ENCODE measurements around the gene CSN2.
"Not testable (repeated sequence)": the region's sequence is repeated elsewhere in the genome, so short reads cannot be mapped to it uniquely, and the experiment has no call there.

Gene CSN2, protein sequence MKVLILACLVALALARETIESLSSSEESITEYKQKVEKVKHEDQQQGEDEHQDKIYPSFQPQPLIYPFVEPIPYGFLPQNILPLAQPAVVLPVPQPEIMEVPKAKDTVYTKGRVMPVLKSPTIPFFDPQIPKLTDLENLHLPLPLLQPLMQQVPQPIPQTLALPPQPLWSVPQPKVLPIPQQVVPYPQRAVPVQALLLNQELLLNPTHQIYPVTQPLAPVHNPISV

DNA sequence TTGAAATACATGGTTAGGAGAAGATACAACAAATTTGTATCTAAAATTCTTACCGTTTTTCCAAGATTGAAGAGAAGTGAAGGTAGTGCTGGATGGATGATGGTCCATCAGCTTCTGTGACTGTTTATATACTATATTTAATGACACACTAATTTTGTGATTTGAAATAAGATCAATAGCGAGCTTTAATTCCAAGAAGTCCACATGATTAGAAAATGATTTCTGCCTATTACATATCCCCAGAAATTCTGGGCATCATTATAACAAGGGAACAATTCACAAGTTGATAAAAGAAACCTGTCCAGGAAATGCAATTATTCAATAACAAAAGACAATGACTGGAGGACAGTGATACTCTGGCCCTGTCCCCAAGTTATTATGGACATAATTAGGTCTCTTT, at the start of gene CSN2:
TSS of gene CSN2 (minus strand) at position 101 of the 400 bp plus-strand sequence. CDS start 4,733 bp downstream, outside the sequence.
- DNase-seq: no peak

DNA sequence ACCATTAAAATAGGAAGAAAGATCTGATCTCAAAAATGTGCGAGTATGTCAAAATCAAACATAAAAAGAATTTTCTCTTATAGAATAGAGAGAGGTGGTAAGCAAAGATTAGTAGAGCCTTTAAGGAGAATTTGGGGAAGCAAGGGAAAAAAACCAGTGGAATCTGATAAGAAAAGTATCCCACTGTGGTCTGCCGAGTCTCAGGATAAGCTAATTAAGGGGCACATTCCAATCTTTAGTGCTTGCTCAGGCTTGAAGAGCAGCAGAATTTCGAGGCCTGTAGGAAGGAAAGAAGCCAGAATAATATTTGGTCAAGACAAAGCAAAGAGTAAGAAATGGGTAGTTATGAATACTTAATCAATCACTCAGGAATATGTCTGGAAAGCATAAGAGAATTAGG, 43.2 kb upstream of the CSN2 start:
- DNase-seq: no peak

DNA sequence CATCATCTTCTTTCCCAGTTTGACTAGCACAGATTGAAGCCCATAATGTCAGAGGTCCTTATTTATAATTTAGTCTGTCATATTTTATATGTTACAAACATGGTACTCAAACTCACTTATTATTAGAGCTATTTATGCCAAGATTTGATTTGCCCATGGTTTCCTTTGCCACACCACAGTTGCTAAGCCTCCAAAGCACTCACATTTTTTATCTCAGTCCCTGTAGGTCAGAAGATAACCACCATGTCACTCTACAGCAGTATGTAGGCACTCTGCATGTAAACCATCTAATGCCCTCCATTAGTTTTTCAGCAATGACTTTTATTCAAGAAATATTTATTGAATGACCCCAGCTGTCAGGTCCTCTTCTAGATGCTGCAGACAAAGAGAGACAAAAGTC, 37.0 kb upstream of the CSN2 start:
- DNase-seq: no peak

DNA sequence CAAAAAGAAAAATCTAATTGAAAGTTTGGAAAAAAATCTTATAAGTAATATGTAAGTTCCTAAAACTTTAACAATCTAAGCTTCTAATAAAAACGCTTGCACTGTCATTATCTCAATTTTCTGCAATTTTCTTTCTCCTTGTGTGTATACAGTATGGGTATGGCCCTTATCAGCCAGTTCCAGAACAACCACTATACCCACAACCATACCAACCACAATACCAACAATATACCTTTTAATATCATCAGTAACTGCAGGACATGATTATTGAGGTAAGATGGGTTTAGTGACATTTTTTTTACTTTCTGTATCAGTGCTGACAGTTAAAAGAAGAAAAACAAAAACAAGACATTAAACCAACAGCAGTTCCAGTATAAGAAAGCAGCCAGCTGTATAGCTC, 35.2 kb upstream of the CSN2 start:
- DNase-seq: no peak

DNA sequence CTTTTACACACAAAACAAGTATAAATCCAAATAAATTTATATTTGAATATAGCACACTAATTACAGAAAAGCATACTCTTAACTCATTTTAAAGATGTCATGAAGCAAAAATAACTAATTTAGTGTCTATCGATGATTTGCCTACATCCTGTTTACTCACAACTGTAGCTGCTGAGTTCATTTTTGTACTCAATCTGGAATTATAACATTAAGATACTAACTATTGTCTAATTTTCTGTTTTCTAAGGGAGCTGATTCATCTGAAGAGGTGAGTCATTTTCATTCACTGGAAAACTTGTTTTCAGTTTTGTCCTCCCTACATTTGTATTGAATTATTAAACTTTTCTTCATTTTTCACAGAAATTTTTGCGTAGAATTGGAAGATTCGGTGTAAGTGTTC, 33.9 kb upstream of the CSN2 start:
- no peak for DNase-seq

DNA sequence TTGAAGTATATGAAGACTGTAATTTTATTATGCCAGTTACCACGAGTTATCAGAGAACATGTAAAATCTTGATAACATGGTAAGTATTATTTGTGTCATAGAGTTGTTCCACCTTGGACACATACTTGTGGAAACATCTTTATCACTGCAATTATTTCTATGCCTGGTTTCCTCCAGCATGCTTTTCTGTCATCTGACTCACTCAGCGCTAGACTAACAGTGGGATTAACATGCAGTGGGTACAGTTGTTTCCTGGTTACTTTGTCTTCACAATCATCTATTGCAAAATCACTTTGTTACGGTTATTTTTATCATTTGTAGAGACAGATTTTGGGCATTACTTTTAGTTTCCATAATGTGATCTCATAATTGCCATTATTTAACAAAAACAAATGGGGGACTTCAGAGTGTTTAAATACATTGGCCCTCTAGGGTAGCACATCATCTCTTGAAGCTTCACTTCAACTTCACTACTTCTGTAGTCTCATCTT, 30.0 kb upstream of the CSN2 start, which contains the start of gene STATH:
TSS of gene STATH (plus strand) at position 441 of the 491 bp plus-strand sequence. CDS start 2,472 bp downstream, outside the sequence.
- no peak for DNase-seq

DNA sequence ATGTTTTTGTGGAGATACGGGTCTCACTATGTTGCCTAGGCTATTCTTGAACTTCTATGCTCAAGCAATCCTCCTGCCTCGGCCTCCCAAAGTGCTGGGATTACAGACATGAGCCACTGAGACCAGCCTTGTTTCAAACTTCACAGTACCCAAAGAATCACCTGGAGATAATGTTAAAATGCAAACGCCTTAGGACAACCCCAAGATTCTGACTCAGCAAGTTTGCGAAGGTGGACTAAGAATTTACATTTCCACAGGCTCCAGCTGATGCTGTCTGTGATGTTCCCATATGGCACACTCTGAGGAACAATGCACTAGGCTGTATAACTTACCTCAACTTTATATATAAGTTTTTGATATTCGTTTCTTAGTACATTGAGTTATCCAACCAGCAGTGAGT, 29.3 kb upstream of the CSN2 start:
- no peak for DNase-seq

DNA sequence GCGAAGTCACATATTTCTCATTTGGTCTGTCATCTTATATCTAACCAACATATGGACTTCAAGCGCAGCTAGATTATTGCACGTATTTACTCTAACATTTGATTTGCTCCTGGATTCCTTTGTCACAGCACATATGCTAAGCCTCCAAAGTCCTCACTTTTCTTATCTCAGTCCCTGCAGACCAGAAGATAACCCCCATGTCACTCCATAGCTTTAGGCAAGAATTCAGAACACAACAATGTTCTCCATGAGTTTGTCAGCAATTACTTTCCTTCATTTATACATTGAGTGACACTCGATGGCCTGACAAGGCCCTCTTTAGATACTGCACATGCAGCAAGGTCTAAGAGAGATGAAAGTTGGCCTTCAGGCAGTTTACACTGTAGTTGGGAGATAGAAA, 25.5 kb upstream of the CSN2 start:
- DNase-seq: no peak

DNA sequence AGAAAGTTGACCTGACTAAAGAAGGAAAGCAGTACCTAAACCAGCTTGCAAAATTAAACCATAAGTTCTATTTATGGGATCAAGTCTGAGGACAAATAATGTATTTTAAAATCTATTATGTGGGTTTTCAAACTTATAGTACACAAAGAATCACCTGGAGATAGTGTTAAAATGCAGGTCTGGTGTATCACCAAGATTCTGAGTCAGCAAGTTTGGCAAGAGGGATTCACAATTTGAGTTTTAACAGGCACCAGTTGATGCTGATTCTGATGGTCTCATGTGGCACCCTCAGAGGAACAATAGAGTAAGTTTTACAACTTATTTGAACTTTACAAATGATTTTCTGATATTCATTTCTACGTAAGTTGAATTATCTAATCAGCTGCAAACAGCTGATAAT, 21.1 kb upstream of the CSN2 start:
- no peak for DNase-seq

DNA sequence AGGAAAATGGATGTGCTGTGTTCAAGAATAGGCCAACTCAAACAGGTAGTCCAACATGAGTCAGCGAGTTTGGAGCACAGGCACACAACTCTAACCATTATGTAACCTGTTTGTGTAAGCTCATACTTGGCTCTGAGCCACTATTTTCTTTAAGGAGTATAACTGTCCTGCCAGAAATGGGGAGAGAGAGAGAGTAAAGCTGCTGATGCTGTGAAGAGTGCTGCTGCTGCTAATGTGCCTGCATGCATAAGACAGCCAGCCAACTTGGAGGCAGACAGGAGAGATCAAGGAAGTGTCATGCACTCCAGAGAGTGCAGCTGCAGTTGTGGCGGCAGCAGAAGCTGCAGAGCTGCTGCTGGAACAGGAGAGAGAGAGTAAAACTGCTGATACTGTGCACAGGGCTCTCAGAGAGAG, 18.5 kb upstream of the CSN2 start:
- DNase-seq: no peak

DNA sequence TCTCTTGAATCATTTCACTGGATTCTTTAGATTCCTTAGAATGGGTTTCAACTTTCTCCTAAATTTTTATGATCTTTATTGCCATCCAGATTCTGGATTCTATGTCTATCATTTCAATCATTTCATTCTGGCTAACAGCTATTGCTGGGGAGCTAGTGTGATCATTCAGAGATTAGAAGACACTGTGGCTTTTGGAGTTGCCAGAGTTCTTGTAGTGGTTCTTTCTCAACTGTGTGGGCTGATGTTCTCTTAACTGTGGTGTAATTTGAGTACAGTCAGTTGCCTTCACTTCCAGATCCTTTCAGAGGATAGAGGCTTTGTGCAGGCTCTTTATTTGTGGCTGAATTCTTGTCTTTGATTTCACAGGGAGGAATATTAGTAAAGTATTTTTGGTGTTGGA, 12.1 kb upstream of the CSN2 start:
- no peak for DNase-seq

DNA sequence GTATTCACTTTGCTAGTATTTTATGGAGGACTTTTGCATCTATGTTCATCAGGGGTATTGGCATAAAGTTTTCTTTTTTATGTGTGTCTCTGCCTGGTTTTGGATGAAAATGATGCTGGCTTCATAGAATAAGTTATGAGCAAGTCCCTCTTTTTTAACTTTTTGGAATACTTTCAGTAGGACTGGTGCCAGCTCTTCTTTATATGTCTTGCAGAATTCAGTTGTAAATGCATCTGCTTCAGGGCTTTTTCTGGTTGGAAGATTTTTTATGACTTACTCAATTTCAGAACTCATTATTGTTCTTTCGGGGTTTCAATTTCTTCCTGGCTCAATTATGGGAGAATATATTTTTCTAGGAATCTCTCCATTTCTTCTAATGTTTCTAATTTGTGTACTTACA, 9.1 kb upstream of the CSN2 start:
- no peak for DNase-seq

DNA sequence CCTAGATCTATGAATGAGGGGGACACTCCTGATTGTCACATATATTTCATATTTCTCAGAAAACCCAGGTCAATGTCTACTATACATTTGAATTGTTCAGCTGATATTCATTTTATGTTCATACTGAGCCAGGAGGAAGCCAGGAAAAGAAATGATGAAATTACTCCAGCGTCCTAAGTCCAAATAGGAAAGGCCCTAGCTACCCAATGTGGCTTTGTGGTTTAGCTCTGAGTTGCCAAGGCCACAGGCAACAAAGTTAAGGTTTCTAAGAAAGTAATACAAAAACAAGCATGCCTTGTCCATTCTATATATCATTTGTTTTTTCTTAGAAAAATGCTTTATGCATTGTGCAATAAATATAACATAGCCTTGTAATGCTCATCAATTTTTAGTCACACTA, 4.5 kb upstream of the CSN2 start:
- DNase-seq: no peak

DNA sequence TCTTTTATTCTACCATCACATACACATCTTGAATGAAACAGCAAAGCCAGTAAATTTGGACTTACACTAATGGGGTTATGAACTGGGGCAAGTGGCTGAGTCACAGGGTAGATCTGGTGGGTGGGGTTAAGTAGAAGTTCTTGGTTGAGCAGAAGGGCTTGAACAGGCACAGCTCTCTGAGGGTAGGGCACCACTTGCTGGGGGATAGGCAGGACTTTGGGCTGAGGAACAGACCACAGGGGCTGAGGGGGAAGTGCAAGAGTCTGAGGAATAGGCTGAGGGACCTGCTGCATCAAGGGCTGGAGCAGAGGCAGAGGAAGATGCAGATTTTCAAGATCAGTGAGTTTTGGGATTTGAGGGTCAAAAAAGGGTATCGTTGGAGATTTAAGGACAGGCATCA, 8.3 kb downstream of the CSN2 start:
- DNase-seq: no peak

DNA sequence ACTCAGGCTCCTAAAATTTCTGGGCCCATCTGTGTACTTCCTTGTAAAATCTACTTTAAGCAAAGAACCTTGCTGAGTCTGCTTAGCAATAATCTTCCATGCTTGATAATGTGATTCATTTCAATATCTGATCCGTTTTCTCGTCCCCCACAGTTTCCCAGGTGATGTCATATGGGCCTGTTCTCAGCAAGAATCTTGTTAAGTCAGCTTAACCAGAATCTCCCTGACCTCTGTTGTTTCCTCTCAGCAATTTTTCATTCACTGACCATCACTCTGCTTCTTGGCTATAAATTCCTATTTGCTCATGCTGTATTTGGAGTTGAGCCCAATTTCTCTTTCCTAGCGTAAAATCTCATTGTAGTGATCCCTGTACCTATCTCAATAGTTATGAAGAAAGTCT, 13.9 kb downstream of the CSN2 start:
- DNase-seq: no peak

DNA sequence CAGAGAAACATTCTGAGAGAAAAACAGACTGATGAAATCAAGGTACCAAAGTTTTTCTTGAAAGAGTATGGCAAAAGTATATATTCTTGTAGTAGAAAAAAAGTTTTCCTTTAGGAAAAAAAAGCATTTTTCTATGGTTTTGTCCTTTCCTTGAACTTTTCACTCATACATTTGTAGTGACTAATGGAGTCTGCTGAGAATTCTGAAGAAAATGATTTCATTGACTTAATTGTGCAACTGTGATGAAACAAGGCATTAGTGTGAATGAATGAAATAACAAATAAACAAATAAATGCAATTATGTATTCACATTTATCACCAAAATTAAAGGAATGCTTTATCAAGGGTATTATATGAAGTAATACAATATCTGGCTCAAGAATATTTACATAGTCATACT, 29.0 kb downstream of the CSN2 start:
- DNase-seq: no peak

DNA sequence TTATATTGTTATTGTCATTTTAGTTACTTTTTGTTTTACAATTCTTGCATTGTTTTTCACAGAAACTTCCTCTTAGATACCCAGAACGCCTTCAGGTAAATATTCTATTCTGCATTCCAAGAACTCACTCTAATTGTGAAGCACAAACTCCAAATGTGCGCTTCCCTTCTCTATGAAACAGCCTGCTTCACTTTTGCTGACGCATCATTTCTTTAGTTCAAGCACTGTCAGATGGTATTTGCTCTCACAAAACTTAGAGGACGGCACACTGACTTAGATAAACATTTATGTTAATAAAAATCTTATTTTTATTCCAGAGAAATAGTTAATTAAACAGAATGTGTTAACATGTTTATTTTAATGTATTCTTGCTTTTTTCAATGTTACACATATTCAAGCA, 31.4 kb downstream of the CSN2 start:
- no peak for DNase-seq

DNA sequence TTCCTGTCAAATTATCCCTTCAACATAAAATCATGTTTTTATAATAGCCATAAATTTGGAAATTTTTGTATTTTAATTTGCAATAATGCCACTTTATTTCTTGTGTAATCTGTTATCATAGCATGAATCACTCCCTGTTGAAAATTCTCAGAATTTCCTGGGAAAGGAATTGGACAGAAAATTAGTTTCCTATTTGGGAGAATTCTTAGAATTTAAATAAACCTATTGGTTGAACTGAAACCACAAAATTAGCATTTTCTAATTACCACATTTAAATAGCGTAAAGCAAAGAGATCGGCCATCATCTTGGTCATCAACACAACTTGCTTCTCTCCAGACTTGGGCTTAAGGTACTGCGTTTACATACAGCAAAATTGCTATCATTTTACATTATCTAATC, 34.8 kb downstream of the CSN2 start, which contains the start of gene CSN1S1:
TSS of gene CSN1S1 (plus strand) at position 301 of the 400 bp plus-strand sequence. CDS start 1,488 bp downstream, outside the sequence.
- no peak for DNase-seq

DNA sequence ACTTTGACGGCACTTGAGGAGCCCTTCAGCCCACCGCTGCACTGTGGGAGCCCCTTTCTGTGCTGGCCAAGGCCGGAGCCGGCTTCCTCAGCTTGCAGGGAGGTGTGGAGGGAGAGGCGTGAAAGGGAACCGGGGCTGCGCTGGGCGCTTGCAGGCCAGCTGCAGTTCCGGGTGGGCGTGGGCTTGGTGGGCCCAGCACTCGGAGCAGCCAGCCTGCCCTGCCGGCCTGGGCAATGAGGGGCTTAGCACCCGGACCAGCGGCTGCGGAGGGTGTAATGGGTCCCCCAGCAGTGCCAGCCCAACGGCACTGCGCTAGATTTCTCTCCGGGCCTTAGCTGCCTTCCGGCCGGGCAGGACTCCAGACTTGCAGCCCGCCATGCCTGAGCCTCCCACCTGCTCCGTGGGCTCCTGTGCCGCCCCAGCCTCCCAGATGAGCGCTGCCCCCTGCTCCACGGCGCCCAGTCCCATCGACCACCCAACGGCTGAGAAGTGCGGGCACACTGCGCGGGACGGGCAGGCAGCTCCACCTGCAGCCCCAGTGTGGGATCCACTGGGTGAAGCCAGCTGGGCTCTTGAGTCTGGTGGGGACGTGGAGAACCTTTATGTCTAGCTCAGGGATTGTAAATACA, 41.6 kb downstream of the CSN2 start:
- DNase-seq: not testable (repeated sequence)

DNA sequence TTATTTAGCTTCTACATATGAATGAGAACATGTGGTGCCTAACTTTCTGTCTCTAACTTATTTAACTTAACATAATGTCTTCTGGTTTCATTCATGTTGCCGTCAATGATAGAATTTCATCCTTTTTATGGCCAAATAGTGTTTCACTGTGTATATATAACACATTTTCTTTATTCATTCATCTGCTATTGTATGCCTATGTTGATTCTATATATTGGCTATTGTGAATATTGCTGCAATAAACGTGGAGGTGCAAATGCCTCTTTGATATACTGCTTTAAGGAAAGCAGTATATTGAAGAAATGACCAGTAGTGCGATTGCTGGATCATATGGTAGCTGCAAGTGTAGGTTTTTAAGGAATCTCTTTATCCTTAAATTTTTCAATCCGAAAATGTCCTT, 44.7 kb downstream of the CSN2 start:
- DNase-seq: no peak

DNA sequence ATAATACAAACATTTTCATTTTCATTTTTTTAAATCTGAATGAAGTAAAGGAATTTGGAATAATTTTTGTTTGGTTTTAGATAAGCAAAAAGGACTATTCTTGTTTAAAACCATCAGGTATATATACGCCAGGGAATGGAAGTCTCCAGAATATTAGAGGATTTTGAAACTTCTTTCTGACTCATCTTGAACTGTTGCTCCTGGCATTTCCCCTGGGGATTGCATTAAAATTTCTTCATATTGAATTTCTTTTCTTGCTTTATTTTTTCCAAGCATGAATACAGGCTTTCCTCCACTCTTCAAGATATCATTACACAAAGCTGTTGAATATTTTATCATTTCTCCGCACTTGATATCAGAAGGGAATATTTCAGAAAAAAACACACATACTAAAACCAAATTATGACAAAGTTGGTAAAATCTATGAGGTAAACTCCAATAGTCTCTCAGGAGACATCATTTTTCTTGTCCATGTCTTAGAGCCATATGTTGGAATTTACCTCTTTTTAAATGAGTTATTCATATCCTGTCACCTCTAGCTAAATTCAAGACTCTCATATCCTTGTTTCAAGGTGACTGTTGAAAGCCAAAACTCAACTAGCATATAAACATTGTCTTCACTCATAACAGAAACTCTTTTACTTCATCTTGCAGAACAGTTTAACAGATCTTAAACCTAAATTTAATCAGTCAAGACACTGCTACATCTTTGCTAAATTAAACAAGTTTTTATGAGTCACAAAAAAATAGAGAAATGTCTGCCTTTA, 55.3 kb downstream of the CSN2 start:
- DNase-seq: no peak

DNA sequence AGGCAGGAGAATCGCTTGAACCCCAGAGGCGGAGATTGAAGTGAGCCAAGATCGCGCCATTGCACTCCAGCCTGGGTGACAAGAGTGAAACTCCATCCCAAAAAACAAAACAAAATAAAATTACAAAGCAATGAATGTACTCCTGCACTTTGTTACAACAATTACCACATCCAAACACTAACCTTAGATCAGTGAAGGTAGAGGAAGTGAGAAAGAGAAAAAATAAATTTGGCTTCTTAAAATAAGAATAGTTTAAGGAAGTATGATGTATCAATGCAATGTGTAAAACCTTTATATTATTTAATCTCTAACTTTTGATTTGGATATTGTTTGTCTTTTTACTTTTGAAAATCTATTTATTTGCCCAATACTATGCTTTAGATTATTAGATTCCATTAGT, 56.3 kb downstream of the CSN2 start:
- no peak for DNase-seq

DNA sequence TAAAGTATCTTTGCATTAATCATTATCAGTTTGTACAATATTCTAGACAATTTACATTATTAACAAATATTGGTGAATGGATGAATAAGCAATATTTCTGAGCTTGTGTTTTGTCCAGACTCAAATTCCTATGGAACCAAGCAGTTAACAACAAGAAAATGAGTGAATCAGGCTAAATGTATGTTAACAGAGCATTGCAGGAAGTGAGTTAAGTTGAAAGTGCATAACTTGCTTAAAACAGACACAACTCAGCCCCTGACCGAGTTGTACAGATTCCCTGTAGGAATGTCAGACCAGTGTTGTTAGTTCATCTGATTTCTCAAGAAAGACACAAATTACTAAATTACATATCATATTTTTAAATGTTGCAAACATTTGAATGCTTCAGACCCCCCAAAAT, 58.4 kb downstream of the CSN2 start:
- no peak for DNase-seq

All from CD4-positive, alpha-beta T cell treated with Interleukin-10 for 1 hour (primary cell).